Measurements from ENCODE around the gene ARHGAP8.
A peak's percentile ranks its signal among the peaks of the same experiment; 100 is the strongest.

The ARHGAP8 gene

GRCh38 chr22:44726439-44726838, 25.9 kb upstream of the ARHGAP8 start:
- no peak for ATAC-seq
- no peak for DNase-seq

- ATAC-seq (no peak), DNase-seq (no peak)
These were observed 25.2 kb upstream of the ARHGAP8 start for GRCh38 chr22:44727148-44727547.

GRCh38 chr22:44727709-44728108, 24.7 kb upstream of the ARHGAP8 start:
- no peak for ATAC-seq

GRCh38 chr22:44728761-44729324, 23.5 kb upstream of the ARHGAP8 start:
- ATAC-seq = no peak

More at GRCh38 chr22:44727709-44728108, 24.7 kb upstream of the ARHGAP8 start:
- no peak for DNase-seq

GRCh38 chr22:44729391-44730021, 22.9 kb upstream of the ARHGAP8 start:
- ATAC-seq (no peak), DNase-seq (peak; percentile 23)

More at GRCh38 chr22:44728761-44729324, 23.5 kb upstream of the ARHGAP8 start:
- DNase-seq = no peak

- no peak for DNase-seq
- no peak for ATAC-seq
These were observed 22.4 kb upstream of the ARHGAP8 start for GRCh38 chr22:44730022-44730393.

GRCh38 chr22:44730490-44731356, 21.7 kb upstream of the ARHGAP8 start:
- DNase-seq (no peak), ATAC-seq (no peak)

- no peak for ATAC-seq
- no peak for DNase-seq
These were observed 20.9 kb upstream of the ARHGAP8 start for GRCh38 chr22:44731357-44731970.

GRCh38 chr22:44732017-44732561, 20.3 kb upstream of the ARHGAP8 start:
- ATAC-seq = no peak
- no peak for DNase-seq

- ATAC-seq = no peak
These were observed 19.7 kb upstream of the ARHGAP8 start for GRCh38 chr22:44732661-44733060.

GRCh38 chr22:44733426-44734106, 18.8 kb upstream of the ARHGAP8 start:
- ATAC-seq = no peak

More at GRCh38 chr22:44732661-44733060, 19.7 kb upstream of the ARHGAP8 start:
- DNase-seq = no peak

GRCh38 chr22:44734278-44734677, 18.1 kb upstream of the ARHGAP8 start:
- ATAC-seq = no peak
- no peak for DNase-seq

More at GRCh38 chr22:44733426-44734106, 18.8 kb upstream of the ARHGAP8 start:
- DNase-seq = no peak

GRCh38 chr22:44734801-44735517, 17.4 kb upstream of the ARHGAP8 start:
- DNase-seq (no peak), ATAC-seq (no peak)

- ATAC-seq (peak; percentile 67), DNase-seq (peak; percentile 90)
These were observed 16.6 kb upstream of the ARHGAP8 start for GRCh38 chr22:44735518-44736428.

- ATAC-seq (no peak), DNase-seq (no peak)
These were observed 15.6 kb upstream of the ARHGAP8 start for GRCh38 chr22:44736581-44737405.

GRCh38 chr22:44737406-44738346, 14.7 kb upstream of the ARHGAP8 start:
- ATAC-seq (no peak), DNase-seq (no peak)

- ATAC-seq (no peak), DNase-seq (no peak)
These were observed 14.0 kb upstream of the ARHGAP8 start for GRCh38 chr22:44738347-44738715.

- no peak for DNase-seq
- ATAC-seq = no peak
These were observed 13.4 kb upstream of the ARHGAP8 start for GRCh38 chr22:44739024-44739423.
